ENCODE measurements around the gene DNAH1.

DNA sequence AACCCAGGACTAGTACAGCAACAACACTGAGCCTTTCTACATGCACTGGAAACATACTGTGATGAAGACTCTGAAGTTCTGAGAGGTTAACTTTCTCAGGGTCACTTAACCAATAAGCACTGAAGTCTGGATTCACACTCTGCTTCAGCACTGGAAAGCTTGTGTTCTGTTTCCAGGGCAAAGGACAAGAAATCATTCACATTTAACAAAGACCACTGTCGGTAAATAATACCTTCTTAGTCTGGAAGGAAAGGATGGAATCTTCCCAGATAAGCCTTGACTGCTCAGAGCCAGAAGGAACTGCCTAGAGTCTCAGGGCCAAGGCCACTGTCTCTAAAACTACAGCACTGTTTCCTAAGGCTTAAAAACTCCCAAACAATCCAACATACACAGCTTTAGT is 32.8 kb upstream of the DNAH1 start:
- TF ChIP-seq, protein P1, sequence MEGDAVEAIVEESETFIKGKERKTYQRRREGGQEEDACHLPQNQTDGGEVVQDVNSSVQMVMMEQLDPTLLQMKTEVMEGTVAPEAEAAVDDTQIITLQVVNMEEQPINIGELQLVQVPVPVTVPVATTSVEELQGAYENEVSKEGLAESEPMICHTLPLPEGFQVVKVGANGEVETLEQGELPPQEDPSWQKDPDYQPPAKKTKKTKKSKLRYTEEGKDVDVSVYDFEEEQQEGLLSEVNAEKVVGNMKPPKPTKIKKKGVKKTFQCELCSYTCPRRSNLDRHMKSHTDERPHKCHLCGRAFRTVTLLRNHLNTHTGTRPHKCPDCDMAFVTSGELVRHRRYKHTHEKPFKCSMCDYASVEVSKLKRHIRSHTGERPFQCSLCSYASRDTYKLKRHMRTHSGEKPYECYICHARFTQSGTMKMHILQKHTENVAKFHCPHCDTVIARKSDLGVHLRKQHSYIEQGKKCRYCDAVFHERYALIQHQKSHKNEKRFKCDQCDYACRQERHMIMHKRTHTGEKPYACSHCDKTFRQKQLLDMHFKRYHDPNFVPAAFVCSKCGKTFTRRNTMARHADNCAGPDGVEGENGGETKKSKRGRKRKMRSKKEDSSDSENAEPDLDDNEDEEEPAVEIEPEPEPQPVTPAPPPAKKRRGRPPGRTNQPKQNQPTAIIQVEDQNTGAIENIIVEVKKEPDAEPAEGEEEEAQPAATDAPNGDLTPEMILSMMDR (IDR thresholded peaks at IDR 0.05): no peak
- no peak for TF ChIP-seq POLR2A (IDR thresholded peaks at IDR 0.05)

Data from testis (tissue), 2 donors.